GM12801 (cell line): ENCODE data around the gene RTCA.

Experiments
- TF ChIP-seq, protein P1 (sequence below): IDR thresholded peaks from one replicate; pipeline ENCODE4 v1.5.1; 2011; ENCODE audit warnings: control low read depth; ENCODE audit not compliant: insufficient read length; ENCODE audit errors: extremely low read depth

The RTCA gene

DNA sequence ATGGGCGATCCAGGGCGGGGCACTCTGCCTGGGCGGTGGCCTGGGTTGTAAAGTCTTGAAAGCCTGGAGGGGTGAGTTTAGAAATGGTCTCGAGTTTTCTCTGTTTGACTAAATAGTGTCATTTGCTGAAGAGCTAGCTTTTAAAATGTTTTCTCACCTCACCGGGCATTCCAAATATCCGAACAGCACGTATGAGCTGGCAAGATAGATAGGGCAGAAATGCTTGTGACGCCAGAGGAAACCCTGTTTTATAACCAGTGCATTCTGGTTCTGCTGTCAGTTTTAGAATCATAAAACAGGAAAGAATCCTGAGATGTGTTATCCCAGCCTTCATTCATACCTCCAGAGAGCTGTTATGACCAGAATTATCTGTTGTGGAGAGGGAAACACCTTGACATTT is 725 bp downstream of the RTCA start:
- TF ChIP-seq, protein P1, sequence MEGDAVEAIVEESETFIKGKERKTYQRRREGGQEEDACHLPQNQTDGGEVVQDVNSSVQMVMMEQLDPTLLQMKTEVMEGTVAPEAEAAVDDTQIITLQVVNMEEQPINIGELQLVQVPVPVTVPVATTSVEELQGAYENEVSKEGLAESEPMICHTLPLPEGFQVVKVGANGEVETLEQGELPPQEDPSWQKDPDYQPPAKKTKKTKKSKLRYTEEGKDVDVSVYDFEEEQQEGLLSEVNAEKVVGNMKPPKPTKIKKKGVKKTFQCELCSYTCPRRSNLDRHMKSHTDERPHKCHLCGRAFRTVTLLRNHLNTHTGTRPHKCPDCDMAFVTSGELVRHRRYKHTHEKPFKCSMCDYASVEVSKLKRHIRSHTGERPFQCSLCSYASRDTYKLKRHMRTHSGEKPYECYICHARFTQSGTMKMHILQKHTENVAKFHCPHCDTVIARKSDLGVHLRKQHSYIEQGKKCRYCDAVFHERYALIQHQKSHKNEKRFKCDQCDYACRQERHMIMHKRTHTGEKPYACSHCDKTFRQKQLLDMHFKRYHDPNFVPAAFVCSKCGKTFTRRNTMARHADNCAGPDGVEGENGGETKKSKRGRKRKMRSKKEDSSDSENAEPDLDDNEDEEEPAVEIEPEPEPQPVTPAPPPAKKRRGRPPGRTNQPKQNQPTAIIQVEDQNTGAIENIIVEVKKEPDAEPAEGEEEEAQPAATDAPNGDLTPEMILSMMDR, result no peak

DNA sequence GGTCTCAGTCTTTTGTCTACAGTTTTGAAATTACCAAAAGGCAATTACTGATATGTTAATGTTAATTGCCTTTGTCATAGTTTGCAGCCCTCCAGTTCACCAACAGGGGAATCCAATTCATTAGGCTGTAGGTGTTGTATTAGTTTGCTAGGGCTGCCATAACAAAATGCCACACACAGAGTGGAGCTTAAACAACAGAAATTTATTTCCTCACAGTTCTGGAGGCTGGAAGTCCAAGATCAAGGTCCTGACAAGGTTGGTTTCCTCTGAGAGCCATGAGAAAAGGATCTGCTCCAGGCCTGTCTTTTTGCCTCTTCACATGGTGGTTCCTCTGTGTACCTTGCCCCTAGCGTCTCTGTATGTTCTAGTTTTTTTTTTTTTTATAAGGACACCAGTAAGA is 1.3 kb downstream of the RTCA start:
- TF ChIP-seq, protein P1, result no peak

DNA sequence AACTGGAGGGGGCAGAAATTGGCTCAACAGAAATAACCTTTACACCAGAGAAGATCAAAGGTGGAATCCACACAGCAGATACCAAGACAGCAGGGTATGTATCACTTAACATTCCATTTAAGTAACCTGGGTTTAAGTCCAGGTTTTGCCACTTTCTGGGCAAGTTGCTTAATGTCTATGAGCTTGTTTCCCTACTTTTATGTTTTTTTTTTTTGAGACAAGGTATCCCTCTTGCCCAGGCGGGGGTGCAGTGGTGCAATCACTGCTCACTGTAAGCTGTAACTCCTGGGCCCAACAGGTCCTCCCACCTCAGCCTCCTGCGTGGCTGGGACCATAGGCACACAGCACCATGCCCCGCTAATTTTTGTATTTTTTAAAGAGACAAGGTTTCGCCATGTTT is 2.2 kb downstream of the RTCA start:
- TF ChIP-seq, protein P1, result no peak

DNA sequence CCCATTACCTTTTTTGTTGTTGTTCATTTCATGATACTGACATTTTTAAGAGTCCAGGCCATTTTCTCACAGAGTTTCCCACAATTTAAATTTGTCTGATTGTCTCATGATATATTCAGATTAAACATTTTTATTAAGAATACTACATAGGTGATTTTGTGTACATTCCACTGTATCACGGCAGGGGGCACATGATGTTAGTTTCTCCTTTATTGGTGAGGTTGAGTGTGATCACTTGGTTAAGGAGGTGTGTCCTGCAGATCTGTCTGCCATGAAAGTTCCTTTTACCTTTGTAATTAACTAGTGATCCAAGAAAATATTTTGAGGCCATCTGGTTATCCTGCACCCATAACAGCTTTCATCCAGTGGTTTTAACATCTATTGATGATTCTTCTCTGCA is 11.8 kb downstream of the RTCA start:
- TF ChIP-seq, protein P1, result no peak

DNA sequence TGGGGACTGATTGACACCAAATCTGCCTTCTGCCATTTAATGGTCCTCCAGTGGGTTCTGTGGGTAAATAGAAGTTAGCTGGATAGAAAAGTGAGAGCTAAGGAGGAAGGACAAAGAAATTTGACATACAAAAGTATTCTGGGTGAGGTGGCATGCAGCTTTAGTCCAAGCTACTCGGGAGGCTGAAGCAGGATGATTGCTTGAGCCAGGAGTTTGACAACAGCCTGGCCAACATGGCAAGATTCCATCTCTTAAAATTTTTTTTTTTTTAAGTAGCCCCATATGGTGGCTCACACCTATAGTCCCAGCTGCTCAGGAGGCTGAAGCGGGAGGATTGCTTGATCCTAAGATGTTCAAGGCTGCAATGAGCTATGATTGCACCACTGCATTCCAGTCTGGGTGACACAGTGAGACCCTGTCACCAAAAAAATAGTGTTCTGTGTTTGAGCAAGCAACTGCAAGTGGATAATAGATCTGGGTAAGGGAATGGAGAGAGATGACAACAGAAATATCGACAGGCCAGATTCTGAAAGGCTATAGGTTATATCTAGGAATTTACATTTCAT is 13.4 kb downstream of the RTCA start:
- TF ChIP-seq, protein P1, result no peak

DNA sequence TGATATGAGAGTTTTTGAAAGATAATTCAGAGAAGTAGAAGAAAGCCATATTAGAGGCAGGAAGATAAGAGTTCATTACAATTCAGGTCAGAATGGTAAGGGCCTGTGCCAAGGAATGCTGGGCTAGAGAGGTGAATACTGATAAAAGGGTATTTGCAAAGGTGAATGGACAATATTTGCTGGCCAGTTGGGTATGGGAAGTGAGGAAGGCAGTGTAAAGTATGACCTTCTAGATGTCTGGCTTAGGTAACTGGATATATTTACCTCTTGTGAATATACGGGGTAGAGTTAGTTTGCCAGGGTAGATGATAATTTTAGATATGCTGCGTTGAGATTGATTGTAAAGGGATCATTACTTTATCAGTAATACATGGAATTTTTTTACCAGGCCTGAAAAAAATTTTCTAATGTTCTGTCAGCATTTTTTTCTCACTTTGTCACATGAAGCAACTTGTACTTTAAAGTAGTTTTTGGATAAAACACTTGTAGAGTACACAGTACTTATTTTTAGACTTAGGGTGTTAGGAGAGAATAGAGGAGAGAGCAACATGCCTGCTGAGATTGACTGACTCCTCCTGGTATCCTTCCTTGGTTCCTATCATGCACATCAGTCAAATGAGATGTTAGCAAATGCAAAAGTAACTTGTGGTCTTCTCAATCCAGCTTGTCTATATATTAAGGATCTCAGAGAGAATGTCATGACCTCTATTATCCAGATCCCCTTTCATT is 14.1 kb downstream of the RTCA start:
- TF ChIP-seq, protein P1, result no peak

DNA sequence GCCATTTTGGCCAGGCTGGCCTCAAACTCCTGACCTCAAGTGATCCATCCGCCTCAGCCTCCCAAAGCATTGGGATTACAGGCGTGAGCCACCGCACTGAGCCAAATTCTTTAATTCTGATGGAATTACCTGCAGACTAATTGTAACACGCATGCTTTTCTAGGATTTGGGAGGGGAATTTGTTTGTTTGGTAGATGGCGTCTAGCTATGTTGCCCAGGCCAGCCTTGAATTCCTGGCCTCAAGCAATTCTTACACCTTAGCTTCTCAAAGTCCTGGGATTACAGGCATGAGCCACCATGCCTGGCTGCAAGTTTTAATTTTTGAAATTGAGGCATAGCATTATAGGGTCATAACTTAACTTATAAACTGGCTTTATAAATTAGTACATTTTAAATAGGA is 18.6 kb downstream of the RTCA start:
- TF ChIP-seq, protein P1, result no peak
